A673 (cell line): ENCODE data around the gene CCM2L. TPM values are rescaled to one million over a fixed set of nuclear protein-coding genes. Genes with fewer than 3 reads are reported as not detected.

Experiments
- Bru-seq: library from RNA; stranded (reverse); fragments of 400-500 nt; gene quantifications from one replicate; lab custom pipeline; 2021; lab: Mats Ljungman, UMichigan
- BruChase-seq, 2 experiments: library from RNA; stranded (reverse); fragments of 400-500 nt; gene quantifications; one replicate each; lab custom pipeline; 2021; lab: Mats Ljungman, UMichigan
- BruUV-seq: library from RNA; stranded (reverse); fragments of 400-500 nt; replicated peaks from 2 replicates; lab custom pipeline; 2021; lab: Mats Ljungman, UMichigan
- CTCF ChIA-PET: fragments of 300-600 bp; sonication (Branson Sonifier 250); formaldehyde crosslinking; loops from one replicate; lab custom pipeline; 2022; ENCODE audit warnings: antibody characterized with exemption; lab: Charles Lee
- POLR2A ChIA-PET: fragments of 300-600 bp; sonication (Branson Sonifier 250); formaldehyde crosslinking; loops from one replicate; lab custom pipeline; 2022; ENCODE audit warnings: antibody characterized with exemption; ENCODE audit not compliant: low non-redundant PET; lab: Charles Lee
- DNase-seq: peaks from one replicate; pipeline ENCODE4 v3.0.0-alpha.2; 2015; ENCODE audit warnings: low spot score
- H3K27ac ChIP-seq: fragments of 200-600 bp; sonication (generic); 2 replicates; pipeline ENCODE4 v1.5.1; 2016; ENCODE audit warnings: mixed run types, low read depth, mild to moderate bottlenecking, mixed read lengths, antibody characterized with exemption, low read length; ENCODE audit not compliant: poor library complexity, severe bottlenecking
- H3K27me3 ChIP-seq: fragments of 200-600 bp; sonication (generic); replicated peaks from 2 replicates; pipeline ENCODE4 v1.6.1; 2017; ENCODE audit warnings: mixed run types, low read depth, mild to moderate bottlenecking, mixed read lengths, antibody characterized with exemption, low read length; ENCODE audit not compliant: insufficient read depth, poor library complexity
- H3K36me3 ChIP-seq: fragments of 200-600 bp; sonication (generic); 2 replicates; pipeline ENCODE4 v1.6.1; 2016; ENCODE audit warnings: mixed run types, mild to moderate bottlenecking, mixed read lengths, antibody characterized with exemption, low read length; ENCODE audit not compliant: insufficient read depth, poor library complexity, severe bottlenecking
- H3K4me1 ChIP-seq: fragments of 200-600 bp; sonication (generic); 2 replicates; pipeline ENCODE4 v1.6.1; 2017; ENCODE audit warnings: mixed run types, mild to moderate bottlenecking, mixed read lengths, antibody characterized with exemption, low read length; ENCODE audit not compliant: insufficient read depth, poor library complexity, severe bottlenecking
- H3K4me3 ChIP-seq: fragments of 200-600 bp; sonication (generic); 2 replicates; pipeline ENCODE4 v1.5.1; 2016; ENCODE audit warnings: low read depth, mixed run types, mild to moderate bottlenecking, mixed read lengths, low read length; ENCODE audit not compliant: poor library complexity, severe bottlenecking
- H3K9me3 ChIP-seq: fragments of 200-600 bp; sonication (generic); 2 replicates; pipeline ENCODE4 v1.6.1; 2016; ENCODE audit warnings: mixed run types, low read depth, mild to moderate bottlenecking, mixed read lengths, antibody characterized with exemption, low read length; ENCODE audit not compliant: poor library complexity, severe bottlenecking
- CTCF ChIP-seq: fragments of 300-800, 200-600 bp; sonication (generic); conservative IDR thresholded peaks from 2 replicates; pipeline ENCODE4 v1.5.1; 2017; ENCODE audit warnings: low read depth, mild to moderate bottlenecking, antibody characterized with exemption, low read length, moderate library complexity, mixed read lengths
- EZH2 ChIP-seq: fragments of 200-600 bp; sonication (generic); IDR thresholded peaks from 2 replicates; pipeline ENCODE4 v1.6.1; 2017; ENCODE audit warnings: borderline replicate concordance, low read depth, mild to moderate bottlenecking, mixed read lengths, antibody characterized with exemption, low read length; ENCODE audit not compliant: poor library complexity, severe bottlenecking
- intact Hi-C: fragments of 100-400 bp; cut with micrococcal nuclease; formaldehyde crosslinking; loops from one replicate; pipeline ENCODE4 v1.10.0; 2022; ENCODE audit not compliant: unreplicated experiment
- long read RNA-seq: library from polyadenylated mRNA; stranded (forward); transcript quantifications from one replicate; pipeline ENCODE4 v2.0.0, GENCODE V29; 2022
- total RNA-seq: library from RNA; stranded (reverse); gene quantifications from 2 replicates; pipeline ENCODE4 v1.2.3, GENCODE V29; 2021

Gene CCM2L
- total RNA-seq (0.22 TPM in 1 of 2 replicates, not detected in the other), Bru-seq, nascent RNA (not detected), BruChase-seq, experiment 1, labeled RNA remaining after a 2-hour chase (not detected), BruChase-seq, experiment 2, labeled RNA remaining after a 6-hour chase (percentile 7 among the genes with signal in this experiment)
- long read RNA-seq, result 0 reads

DNA sequence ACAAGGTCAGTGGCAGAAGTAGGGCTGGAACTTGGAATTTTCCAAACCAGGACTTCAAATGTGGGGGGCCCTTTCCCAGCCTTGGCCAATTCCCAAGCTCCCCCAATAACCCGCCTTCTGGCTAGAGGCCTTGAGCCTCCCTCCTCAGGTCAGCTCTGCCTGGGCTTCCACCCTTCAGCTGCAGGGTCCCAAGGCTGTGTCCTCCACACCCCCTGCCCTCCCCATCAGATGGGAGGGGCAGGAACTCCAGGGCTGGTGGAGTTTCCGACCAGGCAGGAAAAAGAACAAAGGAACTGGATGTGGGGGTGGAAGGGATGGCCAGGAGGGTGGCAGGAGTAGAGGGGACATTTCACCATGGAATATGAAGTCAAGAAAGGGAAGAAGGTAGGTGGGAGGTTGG, at the start of gene CCM2L:
Gene CCM2L (plus strand): TSS at position 338 of the 400 bp plus-strand sequence. CDS start 17 bp downstream, at position 355.
- BruUV-seq, result no TSS peak
- TF ChIP-seq EZH2 (no peak), CTCF (no peak)
- Histone ChIP-seq H3K4me3 (no peak within 1 kb of the TSS), H3K27ac (no peak within 1 kb of the TSS), H3K4me1 (peaks cover 5% of the 10 kb centered on the region), H3K27me3 (no peaks in the 10 kb centered on the region), H3K36me3 (no peaks in the 10 kb centered on the region), H3K9me3 (no peaks in the 10 kb centered on the region)
- intact Hi-C loops, result no loop called here
- DNase-seq, result no peak
- ChIA-PET POLR2A (no interaction called here), CTCF (no interaction called here)

GRCh38 chr20:31962761-31963160, 47.5 kb upstream of the CCM2L start:
- no TSS peak for BruUV-seq
- H3K4me1 ChIP-seq, result no peaks in the 10 kb centered on the region
- peaks cover 86% of the 10 kb centered on the region for H3K27me3 ChIP-seq
- no peaks in the 10 kb centered on the region for H3K36me3 ChIP-seq
- H3K4me3 ChIP-seq, result no peak overlapping the region
- H3K27ac ChIP-seq, result no peak overlapping the region
- CTCF ChIA-PET, result no interaction called here
- no peaks in the 10 kb centered on the region for H3K9me3 ChIP-seq
- POLR2A ChIA-PET, result no interaction called here
- DNase-seq, result no peak
- intact Hi-C loops, result loop anchor here (5.0 kb wide), 1 partner anchor 55 kb away; no protein-coding TSS in a partner anchor
- TF ChIP-seq EZH2 (no peak), CTCF (no peak)

DNA sequence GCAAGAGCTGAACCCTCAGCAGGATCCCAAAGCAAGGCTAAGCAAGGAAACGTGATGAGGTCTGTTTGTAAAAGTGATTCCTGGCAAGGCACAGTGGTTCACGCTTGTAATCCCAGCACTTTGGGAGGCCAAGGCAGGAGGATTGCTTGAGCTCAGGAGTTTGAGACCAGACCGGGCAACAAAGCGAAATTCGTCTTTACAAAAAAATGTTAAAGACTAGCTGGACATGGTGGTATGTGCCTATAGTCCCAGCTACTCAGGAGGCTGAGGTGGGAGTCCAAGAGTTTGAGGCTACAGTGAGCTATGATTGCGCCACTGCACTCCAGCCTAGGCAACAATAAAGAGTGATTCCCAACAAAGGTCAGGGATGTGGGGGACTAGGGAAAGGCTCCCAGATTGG, 46.3 kb upstream of the CCM2L start:
- no peak overlapping the region for H3K4me3 ChIP-seq
- ChIA-PET POLR2A (no interaction called here), CTCF (interaction anchor here (1.0 kb wide), 1 partner anchor 12 kb away, joined by 4 read pairs; the partner anchor contains the start of gene PDRG1)
- no peaks in the 10 kb centered on the region for H3K36me3 ChIP-seq
- no peaks in the 10 kb centered on the region for H3K4me1 ChIP-seq
- H3K27ac ChIP-seq, result no peak overlapping the region
- H3K9me3 ChIP-seq, result no peaks in the 10 kb centered on the region
- TF ChIP-seq CTCF (no peak), EZH2 (no peak)
- DNase-seq, result no peak
- no TSS peak for BruUV-seq
- intact Hi-C loops, result loop anchor here (5.0 kb wide), 1 partner anchor 53 kb away; no protein-coding TSS in a partner anchor
- H3K27me3 ChIP-seq, result peaks cover 79% of the 10 kb centered on the region
